Measurements from ENCODE around the gene SIPA1L3. TPM values are rescaled to one million over a fixed set of nuclear protein-coding genes. Genes with fewer than 3 reads are reported as not detected.

SIPA1L3 gene
- total RNA-seq, 1 experiment from 2014 or later: 66.3 TPM

- no peak for TF ChIP-seq POLR2AphosphoS5 (IDR thresholded peaks at IDR 0.05; ENCODE audit: low read depth, low read length)
- no peak for TF ChIP-seq CTCF (IDR thresholded peaks at IDR 0.05)
- no peak for TF ChIP-seq REST (IDR thresholded peaks at IDR 0.05; ENCODE audit: insufficient read depth in 1 of 2, low read depth in 2 of 2, low read length in 1 of 2)
- TF ChIP-seq TCF7L2 (IDR thresholded peaks at IDR 0.05; ENCODE audit: low read depth, low read length): no peak
- TF ChIP-seq SIN3A (IDR thresholded peaks at IDR 0.05; ENCODE audit: borderline replicate concordance, insufficient read depth, low read depth, low read length): no peak
- ATAC-seq (no peak), DNase-seq (ENCODE audit: low read depth, low spot score) (no peak)
- Histone ChIP-seq H3K27me3 (ENCODE audit: control insufficient read depth, insufficient read depth, low read length) (no peaks in the 10 kb centered on the region), H3K36me3 (ENCODE audit: control insufficient read depth, insufficient read depth, low read length) (no peaks in the 10 kb centered on the region), H3K4me1 (ENCODE audit: control insufficient read depth, insufficient read depth, low read length) (peaks cover 24% of the 10 kb centered on the region), H3K9me3 (ENCODE audit: control insufficient read depth, insufficient read depth, low read depth, low read length) (peaks cover 24% of the 10 kb centered on the region; the same call in 1 of the 2 replicates), H3K27ac (ENCODE audit: low read length) (no peak overlapping the region), H3K4me3 (ENCODE audit: low read depth in 2 of 2, low read length in 2 of 2) (no peak overlapping the region)
- no TSS peak for BruUV-seq (replicated peaks)
- in situ Hi-C loops (cut with HindIII; ENCODE audit: low pct_unique_long_range_greater_than_20kb, low sequenced_read_pairs) (no loop called here), intact Hi-C loops (cut with micrococcal nuclease; ENCODE audit: unreplicated experiment) (no loop called here)
- CTCF ChIA-PET: no interaction called here
- POLR2A ChIA-PET: no interaction called here
These were observed 29.9 kb downstream of the SIPA1L3 start for GRCh38 chr19:37936886-37937285.

GRCh38 chr19:37938353-37938752 is 31.3 kb downstream of the SIPA1L3 start:
- ChIA-PET POLR2A (no interaction called here), CTCF (no interaction called here)
- in situ Hi-C loops (cut with HindIII; ENCODE audit: low pct_unique_long_range_greater_than_20kb, low sequenced_read_pairs) (no loop called here), intact Hi-C loops (cut with micrococcal nuclease; ENCODE audit: unreplicated experiment) (no loop called here)
- peaks cover 24% of the 10 kb centered on the region; the same call in 1 of the 2 replicates for H3K9me3 ChIP-seq (ENCODE audit: control insufficient read depth, insufficient read depth, low read depth, low read length)
- no TSS peak for BruUV-seq (replicated peaks)
- ATAC-seq (no peak), DNase-seq (ENCODE audit: low read depth, low spot score) (no peak)
- H3K27ac ChIP-seq (ENCODE audit: low read length): no peak overlapping the region
- H3K4me1 ChIP-seq (ENCODE audit: control insufficient read depth, insufficient read depth, low read length): peaks cover 18% of the 10 kb centered on the region
- no peaks in the 10 kb centered on the region for H3K36me3 ChIP-seq (ENCODE audit: control insufficient read depth, insufficient read depth, low read length)
- H3K4me3 ChIP-seq (ENCODE audit: low read depth in 2 of 2, low read length in 2 of 2): no peak overlapping the region
- H3K27me3 ChIP-seq (ENCODE audit: control insufficient read depth, insufficient read depth, low read length): no peaks in the 10 kb centered on the region
- TF ChIP-seq CTCF (IDR thresholded peaks at IDR 0.05) (no peak), POLR2AphosphoS5 (IDR thresholded peaks at IDR 0.05; ENCODE audit: low read depth, low read length) (no peak), REST (IDR thresholded peaks at IDR 0.05; ENCODE audit: insufficient read depth in 1 of 2, low read depth in 2 of 2, low read length in 1 of 2) (no peak), SIN3A (IDR thresholded peaks at IDR 0.05; ENCODE audit: borderline replicate concordance, insufficient read depth, low read depth, low read length) (no peak), TCF7L2 (IDR thresholded peaks at IDR 0.05; ENCODE audit: low read depth, low read length) (no peak)

Data from Panc1 (cell line).